Caki2 (cell line): ENCODE measurements around the gene DUOXA2. TPM values are rescaled to one million over a fixed set of nuclear protein-coding genes. Genes with fewer than 3 reads are reported as not detected.

Source experiments
- total RNA-seq: library from RNA; depleted of rRNA; stranded (reverse); fragments of >200 nt; shearing (Covaris generic); gene quantifications from 2 replicates; pipeline ENCODE4 v1.2.3, GENCODE V29; 2014; ENCODE audit warnings: low replicate concordance; rRNA removed

DUOXA2 gene
- total RNA-seq, 1 experiment from 2014 or later = not detected

Other genes with a start within 250 kb of the DUOXA2 start
- not detected in 2 replicates for gene TERB2, start 157.6 kb upstream of the DUOXA2 start, total RNA-seq
- 25.1 and 33.6 TPM in 2 replicates for gene SORD, start 91.1 kb upstream of the DUOXA2 start, total RNA-seq
- gene DUOX2, start 154 bp upstream of the DUOXA2 start, total RNA-seq = not detected in 2 replicates
- not detected in 2 replicates for gene DUOXA1, start 15.6 kb downstream of the DUOXA2 start, total RNA-seq
- not detected in 2 replicates for gene DUOX1, start 15.7 kb downstream of the DUOXA2 start, total RNA-seq
- 6.6 and 14.3 TPM in 2 replicates for gene SHF, start 73.6 kb downstream of the DUOXA2 start, total RNA-seq
- not detected in 2 replicates for gene SLC28A2, start 137.9 kb downstream of the DUOXA2 start, total RNA-seq